Smooth muscle cell of the brain vasculature (primary cell): ENCODE data around the gene IL23R.
"Not testable (repeated sequence)": the region's sequence is repeated elsewhere in the genome, so short reads cannot be mapped to it uniquely, and the experiment has no call there.

Experiments used
- DNase-seq: peaks from one replicate; pipeline ENCODE4 v3.0.0-alpha.2; 2012; ENCODE audit warnings: low read depth, low spot score

Gene IL23R

GRCh38 chr1:67192902-67193301 is 26.6 kb downstream of the IL23R start:
- no peak for DNase-seq

GRCh38 chr1:67193704-67194103 is 27.4 kb downstream of the IL23R start:
- no peak for DNase-seq

- DNase-seq: no peak
These were observed 28.1 kb downstream of the IL23R start for GRCh38 chr1:67194209-67194863.

- DNase-seq: no peak
These were observed 34.5 kb downstream of the IL23R start for GRCh38 chr1:67200755-67201154.

GRCh38 chr1:67201891-67202290 is 35.6 kb downstream of the IL23R start:
- no peak for DNase-seq

DNA sequence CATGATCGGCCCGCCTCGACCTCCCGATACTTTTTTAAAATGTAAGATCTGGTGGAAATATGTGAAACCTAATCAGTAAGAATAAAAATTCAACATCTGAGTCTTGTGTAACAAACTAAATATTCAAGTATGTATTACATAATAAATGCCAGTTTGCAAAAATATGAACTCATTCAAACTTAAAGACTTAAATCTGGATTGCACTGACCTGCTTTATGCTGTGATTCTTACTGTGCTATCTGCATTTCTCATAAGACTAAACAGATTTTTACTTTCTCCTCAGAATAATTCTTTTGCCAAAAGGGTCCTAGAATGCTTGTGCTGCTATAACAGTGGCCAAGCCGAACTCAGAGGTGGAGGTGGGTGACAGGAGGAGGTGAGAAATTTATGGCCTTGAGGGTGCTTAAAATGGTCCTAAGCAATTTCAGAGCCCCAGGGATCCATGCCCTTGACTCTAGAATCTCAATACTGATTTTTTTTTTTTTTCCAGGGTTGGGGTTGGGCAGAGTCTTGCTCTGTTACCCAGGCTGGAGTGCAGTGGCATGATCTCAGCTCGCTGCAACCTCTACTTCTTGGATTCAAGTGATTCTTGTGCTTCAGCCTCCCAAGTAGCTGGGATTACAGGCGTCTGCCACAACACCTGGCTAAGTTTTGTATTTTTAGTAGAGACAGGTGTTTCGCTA is 38.2 kb downstream of the IL23R start:
- DNase-seq: no peak

GRCh38 chr1:67207398-67207797 is 41.1 kb downstream of the IL23R start:
- DNase-seq: not testable (repeated sequence)

GRCh38 chr1:67208217-67208616 is 42.0 kb downstream of the IL23R start:
- DNase-seq: no peak

- DNase-seq: no peak
These were observed 43.3 kb downstream of the IL23R start for GRCh38 chr1:67209521-67209920.

DNA sequence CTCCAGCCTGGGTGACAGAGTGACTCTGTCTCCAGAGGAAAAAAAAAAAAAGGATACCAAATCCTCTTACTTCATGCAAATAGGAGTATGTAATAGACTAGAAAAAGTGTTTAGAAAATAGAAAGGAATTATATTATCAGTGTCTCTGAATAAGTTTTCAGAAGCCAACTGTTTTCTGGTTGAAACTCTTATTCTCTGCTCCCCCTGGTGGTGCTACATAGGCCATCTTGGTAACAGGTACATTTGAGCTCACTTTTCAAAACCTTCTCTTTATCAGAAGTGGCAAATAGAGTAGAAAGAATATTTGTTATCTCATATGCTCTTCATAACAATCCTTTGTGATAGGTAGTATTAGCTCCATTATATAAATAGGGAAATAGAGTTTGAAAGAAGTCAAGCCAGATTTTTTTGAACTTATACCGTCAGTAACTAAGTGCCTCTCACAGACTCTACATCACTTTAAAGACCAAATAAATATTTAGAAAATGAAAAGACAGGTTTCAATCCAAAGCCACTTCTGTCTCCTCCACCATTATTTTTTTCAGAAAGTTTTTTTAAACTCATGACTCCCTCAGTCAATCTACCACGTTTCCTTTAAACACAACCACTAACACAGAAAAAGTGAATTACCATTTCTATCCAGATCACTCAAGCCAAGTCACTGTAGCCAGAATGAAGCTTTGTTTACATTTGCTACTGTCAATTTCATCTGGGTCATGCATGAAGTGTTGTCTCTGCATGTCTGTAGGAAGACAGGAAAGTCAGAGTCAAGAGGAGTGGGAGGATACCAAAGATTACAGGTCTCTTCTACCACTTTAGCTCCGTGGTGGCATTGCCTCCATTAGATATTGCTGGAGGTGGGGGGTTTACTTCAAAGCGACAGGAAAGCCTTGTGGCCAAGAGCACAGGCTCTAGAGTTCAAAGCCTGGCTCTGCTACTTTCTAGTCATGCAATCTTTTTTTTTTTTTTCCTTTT is 45.6 kb downstream of the IL23R start:
- no peak for DNase-seq

DNA sequence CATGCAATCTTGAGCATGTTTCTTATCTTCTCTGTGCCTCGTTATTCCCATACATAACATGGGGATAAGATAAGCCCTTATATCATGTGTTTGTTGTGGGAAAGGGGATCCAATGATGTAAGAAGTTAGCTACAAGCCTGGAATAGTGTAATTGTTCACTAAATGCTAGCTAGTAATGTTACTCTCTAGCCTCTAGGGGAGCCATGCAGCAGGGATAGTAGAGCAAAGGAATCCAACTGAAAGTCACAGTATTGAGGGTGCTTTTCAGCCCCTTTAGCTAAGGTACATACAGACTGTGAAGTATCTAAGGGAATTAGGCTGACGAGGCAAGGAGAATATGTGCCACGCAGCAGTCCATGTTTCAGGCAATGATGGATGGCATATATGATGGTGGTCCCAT is 46.9 kb downstream of the IL23R start:
- DNase-seq: no peak

DNA sequence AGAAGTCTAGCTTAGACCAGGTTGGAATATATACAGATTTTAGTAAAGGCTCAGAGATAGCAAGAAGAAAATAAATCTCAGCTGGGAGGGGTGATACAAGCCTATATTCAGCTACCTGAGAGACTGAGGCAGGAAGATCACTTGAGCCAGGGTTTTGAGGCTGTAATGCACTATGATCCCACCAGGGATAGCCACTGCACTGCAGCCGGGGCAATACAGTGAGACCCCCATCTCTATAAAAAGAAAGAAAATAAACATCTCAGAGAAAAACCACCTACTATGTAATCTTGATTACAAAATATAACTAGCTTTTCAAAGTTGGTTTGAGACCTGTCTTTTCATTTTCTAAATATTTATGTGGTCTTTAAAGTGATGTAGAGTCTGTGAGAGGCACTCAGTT is 47.7 kb downstream of the IL23R start:
- DNase-seq: no peak

GRCh38 chr1:67214420-67215174 is 48.3 kb downstream of the IL23R start:
- DNase-seq: no peak

DNA sequence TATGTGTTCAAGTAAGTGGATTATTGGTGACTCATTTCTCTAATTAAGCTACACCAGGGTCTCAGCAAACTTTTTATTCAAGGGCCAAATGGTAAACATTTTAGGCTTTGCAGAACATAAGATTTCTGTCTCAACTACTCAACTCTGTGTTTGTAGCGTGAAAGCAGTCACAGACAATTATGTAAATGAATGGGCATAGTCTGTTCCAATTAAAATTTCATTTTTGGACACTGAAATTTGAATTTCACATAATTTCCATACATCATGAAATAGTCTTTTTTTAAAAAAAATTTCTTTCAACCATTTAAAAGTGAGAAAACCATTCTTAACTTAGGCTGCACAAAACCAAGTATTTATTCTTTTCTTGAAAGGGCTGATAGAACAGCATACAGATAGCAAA is 50.1 kb downstream of the IL23R start:
- no peak for DNase-seq

DNA sequence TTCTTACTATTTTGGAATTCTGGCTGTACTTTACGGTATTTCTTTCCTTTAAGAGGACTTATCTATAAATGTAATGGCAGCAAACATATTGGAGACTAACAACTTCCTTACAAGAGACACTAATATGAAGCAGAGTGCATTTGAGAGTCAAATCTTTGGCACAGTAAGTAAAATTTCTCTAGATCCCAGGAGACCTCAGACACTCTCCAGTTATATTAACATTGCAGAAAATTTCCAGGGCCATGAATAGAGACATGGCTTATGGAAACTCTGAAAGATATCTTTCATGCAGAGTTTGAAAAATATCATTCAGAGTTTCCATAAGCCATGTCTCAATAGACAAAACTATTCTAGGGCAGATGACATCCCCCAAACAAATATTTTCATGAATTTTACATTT is 51.2 kb downstream of the IL23R start:
- no peak for DNase-seq

DNA sequence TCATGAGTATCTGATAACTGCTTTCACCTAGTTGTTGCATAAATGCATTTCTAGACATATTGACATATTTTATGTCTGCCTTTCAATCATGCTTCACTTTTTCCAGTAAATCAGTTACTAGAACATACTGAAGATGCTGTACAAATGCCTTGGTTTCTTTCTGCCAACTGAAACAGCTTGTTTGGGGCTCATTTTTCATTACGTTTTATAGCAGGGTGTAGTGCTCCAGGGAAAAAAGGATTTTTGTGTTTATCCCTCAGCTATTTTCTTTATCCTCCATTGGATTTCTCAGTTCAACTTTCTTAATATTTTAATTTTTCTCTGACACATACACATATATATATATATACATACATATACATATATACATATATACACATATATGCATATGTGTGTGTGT is 51.7 kb downstream of the IL23R start:
- no peak for DNase-seq

- no peak for DNase-seq
These were observed 58.6 kb downstream of the IL23R start for GRCh38 chr1:67224856-67225255.

DNA sequence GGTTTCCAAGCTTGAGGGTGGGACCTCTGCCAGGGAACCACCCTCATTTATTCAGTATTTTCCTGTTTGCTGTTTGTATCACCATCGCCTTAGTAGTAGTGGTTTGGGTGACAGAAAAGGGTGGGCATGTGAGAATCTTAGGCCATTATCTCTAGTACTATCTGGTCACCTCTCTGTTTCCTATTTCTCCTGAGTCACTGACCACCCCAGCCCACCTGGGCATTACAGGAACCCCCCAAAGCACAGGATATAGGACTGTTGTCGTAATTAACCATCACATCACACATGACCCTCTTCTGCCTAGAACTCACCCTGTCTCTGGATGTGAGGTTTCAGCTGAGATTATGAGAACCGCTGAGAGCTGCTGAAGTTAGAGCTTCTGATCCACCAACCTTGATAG is 60.4 kb downstream of the IL23R start:
- DNase-seq: no peak

GRCh38 chr1:67227196-67227595 is 60.9 kb downstream of the IL23R start:
- no peak for DNase-seq

DNA sequence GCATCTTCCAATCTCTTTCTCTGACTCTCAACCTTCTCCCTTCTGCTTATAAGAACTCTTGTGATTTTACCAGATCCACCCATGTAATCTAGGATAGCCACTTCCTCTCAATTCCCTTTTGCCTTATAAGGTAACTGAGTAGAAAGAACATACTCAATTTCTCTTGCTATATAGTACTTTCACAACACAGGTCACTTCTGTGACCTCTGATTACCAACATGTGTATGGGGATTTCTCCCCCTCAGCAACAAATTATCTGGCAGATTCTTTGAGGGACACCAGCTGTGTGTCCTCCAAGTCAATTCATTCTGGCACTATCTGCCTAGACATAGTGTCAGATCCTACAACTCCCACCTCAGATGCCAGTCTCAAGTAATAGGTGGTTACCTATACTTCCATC is 62.5 kb downstream of the IL23R start:
- no peak for DNase-seq

DNA sequence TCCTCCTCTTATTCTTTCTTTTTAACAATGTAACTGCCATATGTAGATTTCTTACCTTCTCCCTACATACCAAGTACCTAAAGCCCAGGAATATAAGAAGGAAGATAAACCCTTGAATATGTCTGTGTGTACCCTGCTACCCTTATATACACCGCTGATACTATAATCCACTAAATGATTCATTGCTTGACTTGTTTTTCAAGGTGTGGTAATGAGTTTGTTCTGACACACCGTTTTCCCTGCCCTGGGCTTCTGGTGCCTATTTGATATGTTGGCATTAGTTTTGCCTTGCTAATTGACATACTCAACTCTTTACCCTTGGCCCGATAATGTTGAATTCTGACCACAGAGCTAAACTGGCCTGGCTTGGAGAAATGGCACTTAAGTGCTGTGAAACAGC is 64.3 kb downstream of the IL23R start:
- no peak for DNase-seq

DNA sequence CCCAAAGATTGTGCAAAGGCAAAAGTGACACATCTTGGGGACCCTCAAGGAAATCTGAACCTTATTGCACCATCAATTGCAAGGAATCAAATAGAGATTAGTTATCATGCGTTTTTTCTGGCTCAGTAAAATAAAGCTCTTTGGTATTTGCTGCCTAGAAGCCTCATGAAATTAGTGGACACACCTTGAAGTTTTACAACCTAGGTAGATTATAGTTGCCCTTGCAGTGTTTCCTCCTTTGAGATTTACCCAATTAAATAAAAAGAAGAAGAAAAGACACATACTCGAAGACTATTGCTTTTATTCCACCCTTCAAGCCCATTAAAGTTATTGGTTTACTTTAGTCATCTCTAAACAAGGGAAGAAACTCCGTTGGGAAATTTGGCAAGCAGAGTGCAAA is 70.0 kb downstream of the IL23R start:
- DNase-seq: no peak
